IMR-90 (cell line): Measurements from ENCODE around the gene PRUNE2. TPM values are rescaled to one million over a fixed set of nuclear protein-coding genes. Genes with fewer than 3 reads are reported as not detected.

Experiments used
- ATAC-seq: fragments of 200-7000 bp; cut with Tn5 transposase; 2 replicates; pipeline ENCODE4 v1.9.1; 2020; ENCODE audit warnings: low read depth, mild to moderate bottlenecking, moderate library complexity
- BruUV-seq: library from RNA; stranded (reverse); fragments of 400-500 nt; replicated peaks from 2 replicates; lab custom pipeline; 2021; lab: Mats Ljungman, UMichigan
- CTCF ChIA-PET: fragments of 300-600 bp; formaldehyde crosslinking; extraction: SDS; loops from one replicate; lab custom pipeline; 2021; ENCODE audit warnings: antibody characterized with exemption; lab: Yijun Ruan, JAX
- POLR2A ChIA-PET: fragments of 300-600 bp; sonication (Branson Sonifier 250); formaldehyde crosslinking; loops from one replicate; lab custom pipeline; 2022; ENCODE audit warnings: antibody characterized with exemption; ENCODE audit not compliant: unreplicated experiment; lab: Charles Lee
- DNase-seq: peaks from one replicate; pipeline ENCODE4 v3.0.0; 2013
- H2AFZ ChIP-seq: replicated peaks from 2 replicates; pipeline ENCODE3; 2013; ENCODE audit warnings: low read length, mild to moderate bottlenecking; ENCODE audit not compliant: poor library complexity
- H2AK5ac ChIP-seq: 2 replicates; pipeline ENCODE4 v1.6.1; 2013; ENCODE audit warnings: low read depth, low read length, inconsistent platforms
- H2AK9ac ChIP-seq: replicated peaks from 2 replicates; pipeline ENCODE3; 2013; ENCODE audit warnings: mild to moderate bottlenecking, low read depth, low read length, moderate library complexity; ENCODE audit not compliant: poor library complexity
- H2BK120ac ChIP-seq: 2 replicates; pipeline ENCODE4 v1.6.1; 2013; ENCODE audit warnings: low read depth, low read length, inconsistent platforms
- H2BK15ac ChIP-seq: 3 replicates; pipeline ENCODE4 v1.6.1; 2013; ENCODE audit warnings: low read depth, low read length, inconsistent platforms
- H2BK20ac ChIP-seq: 2 replicates; pipeline ENCODE4 v1.6.1; 2013; ENCODE audit warnings: low read depth, mild to moderate bottlenecking, inconsistent platforms, low read length, moderate library complexity
- H2BK5ac ChIP-seq: 2 replicates; pipeline ENCODE4 v1.6.1; 2013; ENCODE audit warnings: mild to moderate bottlenecking, low read depth, low read length, inconsistent platforms; ENCODE audit not compliant: poor library complexity, severe bottlenecking
- H3K14ac ChIP-seq: replicated peaks from 2 replicates; pipeline ENCODE4 v1.6.1; 2013; ENCODE audit warnings: low read depth, low read length, inconsistent platforms
- H3K18ac ChIP-seq: 2 replicates; pipeline ENCODE4 v1.6.1; 2013; ENCODE audit warnings: low read depth, low read length, control low read depth
- H3K23ac ChIP-seq: 2 replicates; pipeline ENCODE4 v1.6.1; 2013; ENCODE audit warnings: low read depth, low read length, inconsistent platforms
- H3K27ac ChIP-seq: 2 replicates; pipeline ENCODE4 v1.5.1; 2013; ENCODE audit warnings: mild to moderate bottlenecking, control low read depth, low read length; ENCODE audit not compliant: insufficient read depth
- H3K27me3 ChIP-seq: 2 replicates; pipeline ENCODE4 v1.6.1; 2013; ENCODE audit warnings: low read length; ENCODE audit not compliant: control insufficient read depth, insufficient read depth
- H3K36me3 ChIP-seq: 2 replicates; pipeline ENCODE4 v1.6.1; 2013; ENCODE audit warnings: low read length, mixed read lengths; ENCODE audit not compliant: control insufficient read depth, insufficient read depth
- H3K4ac ChIP-seq: 2 replicates; pipeline ENCODE4 v1.6.1; 2013; ENCODE audit warnings: low read depth, low read length, inconsistent platforms
- H3K4me1 ChIP-seq: 2 replicates; pipeline ENCODE4 v1.6.1; 2013; ENCODE audit warnings: low read length, mixed read lengths; ENCODE audit not compliant: control insufficient read depth, insufficient read depth
- H3K4me2 ChIP-seq: 2 replicates; pipeline ENCODE4 v1.6.1; 2013; ENCODE audit warnings: low read depth, mild to moderate bottlenecking, control low read depth, low read length, moderate library complexity
- H3K4me3 ChIP-seq: 2 replicates; pipeline ENCODE4 v1.5.1; 2013; ENCODE audit warnings: low read depth, mild to moderate bottlenecking, control low read depth, low read length, moderate library complexity; ENCODE audit not compliant: insufficient read depth
- H3K56ac ChIP-seq: 2 replicates; pipeline ENCODE4 v1.6.1; 2013; ENCODE audit warnings: low read length, inconsistent platforms; ENCODE audit not compliant: insufficient read depth; ENCODE audit errors: extremely low read depth
- H3K79me1 ChIP-seq, 2 experiments: 2 replicates each; pipeline ENCODE4 v1.6.1; 2013; ENCODE audit warnings: low read length in 2 of 2, inconsistent platforms in 1 of 2, low read depth in 1 of 2
- H3K9ac ChIP-seq: 2 replicates; pipeline ENCODE4 v1.6.1; 2013; ENCODE audit warnings: low read depth, low read length, control low read depth
- H3K9me1 ChIP-seq: 2 replicates; pipeline ENCODE4 v1.6.1; 2013; ENCODE audit warnings: low read length, inconsistent platforms; ENCODE audit not compliant: insufficient read depth
- H3K9me3 ChIP-seq: 2 replicates; pipeline ENCODE4 v1.6.1; 2013; ENCODE audit warnings: low read length; ENCODE audit not compliant: control insufficient read depth, insufficient read depth
- H4K20me1 ChIP-seq: 2 replicates; pipeline ENCODE4 v1.6.1; 2013; ENCODE audit warnings: low read length, inconsistent platforms; ENCODE audit not compliant: insufficient read depth
- H4K5ac ChIP-seq: 2 replicates; pipeline ENCODE4 v1.6.1; 2013; ENCODE audit warnings: mild to moderate bottlenecking, low read depth, low read length, control low read depth
- H4K8ac ChIP-seq, 2 experiments: 2 replicates each; pipeline ENCODE4 v1.6.1; 2013; ENCODE audit warnings: low read depth in 2 of 2, low read length in 2 of 2, control low read depth in 1 of 2, inconsistent platforms in 1 of 2
- H4K91ac ChIP-seq: 2 replicates; pipeline ENCODE4 v1.6.1; 2013; ENCODE audit warnings: low read depth, low read length, inconsistent platforms; ENCODE audit not compliant: insufficient read depth
- BHLHE40 ChIP-seq: fragments of 150-350 bp; IDR thresholded peaks from 2 replicates; pipeline ENCODE4 v1.6.1; 2016; ENCODE audit warnings: mild to moderate bottlenecking, low read depth, low read length
- CEBPB ChIP-seq: IDR thresholded peaks from 2 replicates; pipeline ENCODE4 v1.6.1; 2012; ENCODE audit warnings: low read depth, low read length, improper control_type of control experiment
- CHD1 ChIP-seq: IDR thresholded peaks from 2 replicates; pipeline ENCODE4 v1.6.1; 2012; ENCODE audit warnings: low read depth, low read length, improper control_type of control experiment
- CTCF ChIP-seq: conservative IDR thresholded peaks from 2 replicates; pipeline ENCODE4 v1.5.1; 2012; ENCODE audit warnings: mild to moderate bottlenecking, low read depth, low read length, improper control_type of control experiment
- ELK1 ChIP-seq: fragments of 150-350 bp; IDR thresholded peaks from 2 replicates; pipeline ENCODE4 v1.6.1; 2016; ENCODE audit warnings: low read depth, mild to moderate bottlenecking, low read length, moderate library complexity, borderline replicate concordance
- MAFK ChIP-seq: IDR thresholded peaks from 2 replicates; pipeline ENCODE4 v1.6.1; 2012; ENCODE audit warnings: low read depth, low read length, improper control_type of control experiment
- MAZ ChIP-seq: IDR thresholded peaks from 2 replicates; pipeline ENCODE4 v1.6.1; 2012; ENCODE audit warnings: low read depth, mild to moderate bottlenecking, low read length, improper control_type of control experiment, moderate library complexity, borderline replicate concordance
- MXI1 ChIP-seq: IDR thresholded peaks from 2 replicates; pipeline ENCODE4 v1.6.1; 2012; ENCODE audit warnings: low read depth, mild to moderate bottlenecking, low read length, moderate library complexity, borderline replicate concordance
- NFE2L2 ChIP-seq: fragments of 150-350 bp; IDR thresholded peaks from 2 replicates; pipeline ENCODE4 v1.6.1; 2016; ENCODE audit warnings: low read depth, mild to moderate bottlenecking, low read length
- POLR2A ChIP-seq: IDR thresholded peaks from 2 replicates; pipeline ENCODE4 v1.6.1; 2012; ENCODE audit warnings: mild to moderate bottlenecking, low read depth, low read length
- RAD21 ChIP-seq: IDR thresholded peaks from 2 replicates; pipeline ENCODE4 v1.6.1; 2012; ENCODE audit warnings: low read length, improper control_type of control experiment
- RFX5 ChIP-seq: IDR thresholded peaks from 2 replicates; pipeline ENCODE4 v1.8.0; 2012; ENCODE audit warnings: low read depth, mild to moderate bottlenecking, low read length, moderate library complexity
- USF2 ChIP-seq: fragments of 150-350 bp; IDR thresholded peaks from 2 replicates; pipeline ENCODE4 v1.6.1; 2017; ENCODE audit warnings: mild to moderate bottlenecking, antibody characterized with exemption, low read length, low read depth
- WGBS, 2 experiments: methylation state at CpG; one replicate each; pipeline versions ENCODE4 v1.1.5 to v1.1.7; 2013; ENCODE audit warnings: missing lambda C conversion rate in 2 of 2; ENCODE audit not compliant: insufficient read length in 1 of 2; ENCODE audit errors: extremely low coverage in 2 of 2; 5-methylcytosine and 5-hydroxymethylcytosine counted together
- dilution Hi-C: fragments of 300-500 bp; cut with HindIII; formaldehyde crosslinking; loops from one replicate; pipeline ENCODE4 v1.14.3; 2018; ENCODE audit warnings: low sequenced_read_pairs; ENCODE audit not compliant: unreplicated experiment
- in situ Hi-C: fragments of 300-500 bp; cut with MboI; formaldehyde crosslinking; loops from 3 replicates; pipeline ENCODE4 v1.14.3; 2019; ENCODE audit warnings: low sequenced_read_pairs, inconsistent platforms, mixed read lengths
- intact Hi-C: fragments of 100-400 bp; cut with micrococcal nuclease; formaldehyde crosslinking; loops from 2 replicates; pipeline ENCODE4 v1.10.0; 2022
- polyA plus RNA-seq, 3 experiments: library from polyadenylated mRNA; depleted of rRNA; stranded (reverse); fragments of >200 nt; gene quantifications; 2 replicates each; pipeline ENCODE4 v1.2.3, GENCODE V29; 2012; ENCODE audit warnings: low replicate concordance in 1 of 3
- total RNA-seq: library from RNA; depleted of rRNA; stranded (reverse); fragments of >200 nt; gene quantifications from 2 replicates; pipeline ENCODE4 v1.2.3, GENCODE V29; 2012

Gene PRUNE2
- total and polyA plus RNA-seq, 2 of the 4 experiments (the other 2 are of a cell fraction), result 0.70 to 1.6 TPM

- TF ChIP-seq RAD21, result no peak
Observed at GRCh38 chr9:76827296-76828080, 78.4 kb downstream of the PRUNE2 start (continued).

- Histone ChIP-seq H4K20me1 (no peaks in the 10 kb centered on the region), H2BK20ac (no peak overlapping the region), H3K4me1 (peaks cover 8% of the 10 kb centered on the region), H3K23ac (no peak overlapping the region), H3K4me2 (no peak overlapping the region), H2BK15ac (no peak overlapping the region), H3K9me3 (no peaks in the 10 kb centered on the region), H3K14ac (no peak overlapping the region), H2AFZ (no peak overlapping the region), H3K36me3 (no peaks in the 10 kb centered on the region), H3K56ac (no peak overlapping the region), H3K27me3 (no peaks in the 10 kb centered on the region), H3K79me1 (no peaks in the 10 kb centered on the region), H2AK5ac (no peak overlapping the region), H2BK5ac (no peak overlapping the region), H2AK9ac (no peak overlapping the region), H3K27ac (no peak overlapping the region), H4K5ac (no peak overlapping the region), H3K9ac (no peak overlapping the region), H3K9me1 (no peaks in the 10 kb centered on the region), H4K8ac (no peak overlapping the region), H3K4me3 (no peak overlapping the region), H4K91ac (no peak overlapping the region), H3K18ac (no peak overlapping the region), H2BK120ac (no peak overlapping the region), H3K4ac (no peak overlapping the region)
- no TSS peak for BruUV-seq
- WGBS, 2 experiments, result 100% methylated on average over 1 of the region's 6 CpGs; no CpG with 5 or more reads in 1 of the 2 experiments
- POLR2A ChIA-PET, result no interaction called here
- DNase-seq, result no peak
- in situ Hi-C loops (loop anchor here (5.0 to 25.0 kb wide), 2 partner anchors 42 to 342 kb away; no protein-coding TSS in a partner anchor), intact Hi-C loops (no loop called here), dilution Hi-C loops (loop anchor here (25.0 kb wide), 1 partner anchor 167 kb away; no protein-coding TSS in a partner anchor)
- CTCF ChIA-PET, result no interaction called here
- ATAC-seq, result no peak
- TF ChIP-seq CEBPB (no peak), NFE2L2 (no peak), MAZ (no peak), CTCF (no peak), RFX5 (no peak), USF2 (no peak), CHD1 (no peak), MXI1 (no peak), MAFK (no peak), ELK1 (no peak), RAD21 (no peak), BHLHE40 (no peak), POLR2A (no peak)
Observed at GRCh38 chr9:76820431-76820830, 85.5 kb downstream of the PRUNE2 start.
